GM19328 (cell line): ENCODE measurements around the gene FRG2C.
"Not testable (repeated sequence)": the region's sequence is repeated elsewhere in the genome, so short reads cannot be mapped to it uniquely, and the experiment has no call there.

Experiments used
- ATAC-seq: cut with Tn5 transposase; IDR thresholded peaks from one replicate; pipeline ENCODE4 v1.9.1; 2021; ENCODE audit warnings: mild to moderate bottlenecking, moderate library complexity; ENCODE audit not compliant: unreplicated experiment

Gene FRG2C

GRCh38 chr3:75669348-75670297, 5.5 kb downstream of the FRG2C start:
- not testable (repeated sequence) for ATAC-seq

- not testable (repeated sequence) for ATAC-seq
Measured at GRCh38 chr3:75670298-75671286, 6.5 kb downstream of the FRG2C start.

DNA sequence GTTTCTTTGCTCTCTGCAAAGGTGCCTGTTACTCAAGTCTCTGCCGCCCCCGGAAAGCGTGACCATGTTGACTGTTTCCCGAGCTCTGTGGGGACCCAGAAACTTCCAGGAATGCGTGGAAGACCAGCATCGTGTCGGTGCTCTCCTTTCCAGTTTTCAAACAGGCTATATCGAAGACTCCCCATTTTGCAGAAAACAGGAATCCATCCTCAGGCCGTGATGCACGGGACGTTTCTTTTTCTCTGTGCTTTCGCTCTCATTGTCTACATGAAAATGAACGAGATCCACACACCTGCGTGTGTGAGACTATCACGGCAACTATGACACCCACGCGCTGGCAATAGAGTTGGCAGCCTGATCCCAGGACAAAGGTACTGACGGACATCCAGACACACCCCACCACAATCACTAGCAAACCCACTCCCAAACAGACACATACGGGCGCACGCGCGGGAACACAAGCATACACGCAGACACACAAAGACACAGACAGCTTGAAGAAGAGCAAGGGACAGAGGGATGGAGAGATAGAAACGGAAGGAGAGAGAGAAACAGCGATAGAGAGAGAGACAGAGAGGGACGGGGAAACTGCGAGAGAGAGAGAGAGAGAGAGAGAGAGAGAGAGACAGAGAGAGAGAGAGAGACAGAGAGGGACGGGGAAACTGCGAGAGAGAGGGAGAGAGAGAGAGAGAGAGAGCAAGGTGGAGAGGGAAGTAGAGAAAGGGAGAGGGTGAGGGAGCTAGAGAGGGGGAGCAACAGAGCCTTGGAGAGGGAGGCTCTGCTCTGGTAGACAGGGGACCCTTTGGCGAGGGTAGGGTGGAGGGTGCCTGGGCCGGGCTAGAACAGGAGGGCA, 7.4 kb downstream of the FRG2C start:
- ATAC-seq: not testable (repeated sequence)

- not testable (repeated sequence) for ATAC-seq
Measured at GRCh38 chr3:75672140-75672775, 8.1 kb downstream of the FRG2C start.

- not testable (repeated sequence) for ATAC-seq
Measured at GRCh38 chr3:75683965-75684364, 19.8 kb downstream of the FRG2C start.

DNA sequence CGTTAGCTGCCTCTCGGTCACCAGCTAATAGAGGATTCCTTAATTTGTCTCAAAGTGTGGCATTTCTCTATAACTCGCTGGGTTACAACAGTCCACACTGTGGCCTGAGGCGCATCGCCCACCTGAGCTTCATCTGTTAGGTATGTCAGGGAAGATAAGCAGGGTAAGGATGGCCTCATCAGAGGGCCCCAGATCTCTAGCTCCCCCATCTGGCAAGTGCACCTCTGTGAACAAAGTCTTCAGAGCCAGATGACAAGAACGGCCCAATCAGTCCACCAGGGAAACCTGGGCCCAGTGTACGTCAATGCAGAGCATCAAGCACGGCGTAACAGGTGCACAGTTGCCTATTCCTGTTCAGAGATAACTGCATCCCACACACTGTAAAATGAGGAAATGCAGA, 23.2 kb downstream of the FRG2C start:
- ATAC-seq: no peak

DNA sequence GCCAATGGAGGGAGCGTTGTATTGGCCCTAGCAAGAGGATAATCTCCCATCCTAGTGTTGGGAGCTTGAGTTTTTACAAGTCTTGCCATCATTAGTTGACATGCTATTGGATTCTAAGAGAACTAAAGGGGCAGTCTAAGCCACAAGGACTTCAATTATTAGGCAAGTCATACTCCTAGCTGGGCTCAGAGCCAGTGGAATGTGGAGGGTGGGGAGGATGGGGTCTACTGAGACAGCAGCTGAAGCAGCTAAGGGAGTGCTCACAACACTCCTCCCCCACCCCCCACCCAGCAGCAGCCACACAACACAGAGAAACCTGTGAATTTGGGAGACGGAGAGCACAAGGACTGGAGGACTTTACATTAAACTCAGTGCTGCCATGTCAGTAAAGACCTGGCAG, 27.9 kb downstream of the FRG2C start:
- no peak for ATAC-seq
